GM18873 (cell line): ENCODE data around the gene ANKS1B.
"Not testable (repeated sequence)": the region's sequence is repeated elsewhere in the genome, so short reads cannot be mapped to it uniquely, and the experiment has no call there.

Experiments used
- ATAC-seq: cut with Tn5 transposase; IDR thresholded peaks from one replicate; pipeline ENCODE4 v1.9.1; 2021; ENCODE audit warnings: mild to moderate bottlenecking, moderate library complexity, moderate number of reproducible peaks; ENCODE audit not compliant: unreplicated experiment, low FRiP score

ANKS1B gene

GRCh38 chr12:99311373-99311772 lies 673.4 kb downstream of the ANKS1B start:
- no peak for ATAC-seq

GRCh38 chr12:99309812-99310211 lies 674.9 kb downstream of the ANKS1B start:
- no peak for ATAC-seq

GRCh38 chr12:99302874-99303273 lies 681.9 kb downstream of the ANKS1B start:
- no peak for ATAC-seq

- no peak for ATAC-seq
Measured at GRCh38 chr12:99287136-99287535, 697.6 kb downstream of the ANKS1B start.

- ATAC-seq = no peak
Measured at GRCh38 chr12:99284161-99284560, 700.6 kb downstream of the ANKS1B start.

- ATAC-seq = no peak
Measured at GRCh38 chr12:99282624-99283023, 702.1 kb downstream of the ANKS1B start.

GRCh38 chr12:99282086-99282485 lies 702.6 kb downstream of the ANKS1B start:
- no peak for ATAC-seq

- no peak for ATAC-seq
Measured at GRCh38 chr12:99281277-99281676, 703.5 kb downstream of the ANKS1B start.

- no peak for ATAC-seq
Measured at GRCh38 chr12:99278899-99279298, 705.8 kb downstream of the ANKS1B start.

GRCh38 chr12:99277591-99278379 lies 707.0 kb downstream of the ANKS1B start:
- no peak for ATAC-seq

- ATAC-seq = no peak
Measured at GRCh38 chr12:99271071-99271470, 713.7 kb downstream of the ANKS1B start.

GRCh38 chr12:99267038-99267437 lies 717.7 kb downstream of the ANKS1B start:
- ATAC-seq = no peak

GRCh38 chr12:99265648-99266047 lies 719.1 kb downstream of the ANKS1B start:
- ATAC-seq = no peak

- ATAC-seq = no peak
Measured at GRCh38 chr12:99261256-99261655, 723.5 kb downstream of the ANKS1B start.

GRCh38 chr12:99260456-99260996 lies 724.2 kb downstream of the ANKS1B start:
- no peak for ATAC-seq

GRCh38 chr12:99259040-99259934 lies 725.4 kb downstream of the ANKS1B start:
- no peak for ATAC-seq

- ATAC-seq = no peak
Measured at GRCh38 chr12:99257672-99258071, 727.1 kb downstream of the ANKS1B start.

GRCh38 chr12:99253068-99253467 lies 731.7 kb downstream of the ANKS1B start:
- ATAC-seq = no peak

- no peak for ATAC-seq
Measured at GRCh38 chr12:99250091-99250490, 734.6 kb downstream of the ANKS1B start.

- ATAC-seq = no peak
Measured at GRCh38 chr12:99249543-99249942, 735.2 kb downstream of the ANKS1B start.

- ATAC-seq = not testable (repeated sequence)
Measured at GRCh38 chr12:99237907-99238538, 746.7 kb downstream of the ANKS1B start.
